ENCODE data around the gene BAZ2B. TPM values are rescaled to one million over a fixed set of nuclear protein-coding genes. Genes with fewer than 3 reads are reported as not detected.

Gene BAZ2B
- polyA plus RNA-seq, 1 of the 3 experiments (the other 2 are of a cell fraction): 10.2 TPM

DNA sequence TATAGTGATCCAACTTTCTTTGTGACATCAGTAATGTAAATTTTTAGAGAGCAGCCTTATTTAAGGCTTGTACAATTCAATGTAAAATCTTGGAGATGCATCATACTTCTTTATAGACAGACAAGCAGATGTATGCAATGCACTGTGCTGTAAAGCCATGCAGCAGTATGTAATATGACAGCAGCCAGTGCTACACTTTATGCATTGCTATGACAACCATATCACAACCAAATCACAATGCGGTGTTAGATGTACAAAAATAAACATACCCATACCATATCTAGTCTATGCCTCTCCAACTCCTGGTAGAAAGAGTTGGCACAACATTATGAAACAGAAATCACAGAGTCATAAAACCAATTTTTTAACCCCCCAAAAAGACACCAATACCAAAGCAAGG is 219.5 kb downstream of the BAZ2B start:
- no peaks in the 10 kb centered on the region for H4K20me1 ChIP-seq (ENCODE audit: insufficient read depth)
- no peak overlapping the region for H3K4me2 ChIP-seq
- no peaks in the 10 kb centered on the region for H3K79me2 ChIP-seq (ENCODE audit: insufficient read depth)
- ChIA-PET POLR2A (no interaction called here), CTCF (no interaction called here)
- no peaks in the 10 kb centered on the region for H3K9me3 ChIP-seq
- WGBS (ENCODE audit: low lambda C conversion rate): 85% methylated on average over 1 of the region's 1 CpG
- no peak overlapping the region for H3K4me3 ChIP-seq (ENCODE audit: low read depth in 2 of 2, low read length in 1 of 2)
- no peaks in the 10 kb centered on the region for H3K27me3 ChIP-seq (ENCODE audit: insufficient read depth)
- H3K9me2 ChIP-seq: no peaks in the 10 kb centered on the region
- DNase-seq: peak; percentile 13
- no peak overlapping the region for H3K27ac ChIP-seq (ENCODE audit: low read depth in 2 of 2, low read length in 1 of 2)
- H3K9ac ChIP-seq: no peak overlapping the region
- H2AFZ ChIP-seq (ENCODE audit: low read depth): no peak overlapping the region
- H3F3A ChIP-seq (replicated peaks; ENCODE audit: insufficient read depth): peaks cover 5% of the 10 kb centered on the region
- H3K4me1 ChIP-seq (ENCODE audit: control insufficient read depth in 1 of 2, insufficient read depth in 2 of 2, low read depth in 1 of 2, low read length in 1 of 2): peaks cover 5 to 8% of the 10 kb centered on the region in 2 experiments; a peak in 2 of 4 replicates
- TF ChIP-seq MXI1 (IDR thresholded peaks at IDR 0.05; ENCODE audit: low read depth, low read length) (peak; percentile 36; the same call in 1 of the 2 replicates), TEAD4 (IDR thresholded peaks at IDR 0.05; ENCODE audit: borderline replicate concordance, insufficient read depth) (no peak), GATA2 (CRISPR knock-in tag; IDR thresholded peaks at IDR 0.05) (peak; percentile 40)
- peaks cover 35 to 41% of the 10 kb centered on the region in 2 experiments for H3K36me3 ChIP-seq (replicated peaks in 1 of 2; ENCODE audit: control insufficient read depth in 1 of 2, insufficient read depth in 2 of 2, low read length in 1 of 2)

GRCh38 chr2:159382447-159383028 is 233.8 kb downstream of the BAZ2B start:
- Histone ChIP-seq H3K4me3 (ENCODE audit: low read depth in 2 of 2, low read length in 1 of 2) (no peak overlapping the region), H3K36me3 (replicated peaks in 1 of 2; ENCODE audit: control insufficient read depth in 1 of 2, insufficient read depth in 2 of 2, low read length in 1 of 2) (peaks cover 53 to 58% of the 10 kb centered on the region in 2 experiments), H3K79me2 (ENCODE audit: insufficient read depth) (no peaks in the 10 kb centered on the region), H3K9ac (no peak overlapping the region), H3K27ac (ENCODE audit: low read depth in 2 of 2, low read length in 1 of 2) (no peak overlapping the region), H3K9me2 (no peaks in the 10 kb centered on the region), H4K20me1 (ENCODE audit: insufficient read depth) (no peaks in the 10 kb centered on the region), H3K4me2 (no peak overlapping the region), H2AFZ (ENCODE audit: low read depth) (no peak overlapping the region), H3F3A (replicated peaks; ENCODE audit: insufficient read depth) (no peaks in the 10 kb centered on the region), H3K9me3 (no peaks in the 10 kb centered on the region), H3K27me3 (ENCODE audit: insufficient read depth) (no peaks in the 10 kb centered on the region), H3K4me1 (ENCODE audit: control insufficient read depth in 1 of 2, insufficient read depth in 2 of 2, low read depth in 1 of 2, low read length in 1 of 2) (no peaks in the 10 kb centered on the region)
- POLR2A ChIA-PET: no interaction called here
- CTCF ChIA-PET: no interaction called here
- TF ChIP-seq EP300 (IDR thresholded peaks at IDR 0.05; ENCODE audit: borderline replicate concordance in 1 of 2, low read depth in 1 of 2, low read length in 1 of 2) (no peak), USF2 (IDR thresholded peaks at IDR 0.05; ENCODE audit: borderline replicate concordance, low read depth, low read length) (no peak), RXRA (IDR thresholded peaks at IDR 0.05; ENCODE audit: borderline replicate concordance, low read depth) (no peak), CHD2 (IDR thresholded peaks at IDR 0.05; ENCODE audit: low read length, partially characterized antibody) (no peak), IRF3 (IDR thresholded peaks at IDR 0.05; ENCODE audit: low read depth, low read length) (no peak), REST (IDR thresholded peaks at IDR 0.05; ENCODE audit: low read depth, low read length) (no peak)
- no peak for DNase-seq
- WGBS (ENCODE audit: low lambda C conversion rate): 95% methylated on average over 6 of the region's 6 CpGs
